HepG2 (cell line): Measurements from ENCODE around the gene CCDC73. TPM values are rescaled to one million over a fixed set of nuclear protein-coding genes. Genes with fewer than 3 reads are reported as not detected.

Experiments used
- ATAC-seq: fragments of 200-7000 bp; cut with Tn5 transposase; 3 replicates; pipeline ENCODE4 v1.9.1; 2020; ENCODE audit warnings: mild to moderate bottlenecking, moderate library complexity
- BruUV-seq: library from RNA; stranded (reverse); fragments of 400-500 nt; replicated peaks from 2 replicates; lab custom pipeline; 2021; lab: Mats Ljungman, UMichigan
- CTCF ChIA-PET: fragments of 300-600 bp; formaldehyde crosslinking; extraction: SDS; loops from one replicate; lab custom pipeline; 2021; ENCODE audit warnings: low total read pairs, inconsistent platforms, low intra/inter-chr PET ratio; lab: Yijun Ruan, JAX
- POLR2A ChIA-PET: fragments of 350-600 bp; sonication (Branson Sonifier 250); formaldehyde crosslinking; loops from one replicate; lab custom pipeline; 2020; ENCODE audit warnings: antibody characterized with exemption, inconsistent platforms; lab: Yijun Ruan, JAX
- DNase-seq: peaks from one replicate; pipeline ENCODE4 v3.0.0-alpha.2; 2015; ENCODE audit warnings: low spot score
- FAIRE-seq: peaks from 3 replicates; lab custom pipeline; 2011; peaks lifted over from hg19 to GRCh38; lab: Jason Lieb, UNC
- H2AFZ ChIP-seq: one replicate; pipeline ENCODE4 v1.6.1; 2011; ENCODE audit warnings: low read length, inconsistent platforms
- H3K27ac ChIP-seq: fragments of 300-600 bp; 3 replicates; pipeline ENCODE4 v1.8.0; 2011; ENCODE audit warnings: mixed run types, mild to moderate bottlenecking, mixed read lengths, low read length, inconsistent platforms; ENCODE audit not compliant: insufficient read depth; ENCODE audit errors: extremely low read length
- H3K27me3 ChIP-seq, 2 experiments: fragments of 200-600 bp in 1 of 2; 2 replicates in 1 of 2; 3 replicates in 1 of 2; pipeline versions ENCODE4 v1.6.0 to v1.8.0; 2011; ENCODE audit warnings: low read length in 2 of 2, mild to moderate bottlenecking in 2 of 2, moderate library complexity in 2 of 2, inconsistent platforms in 1 of 2; ENCODE audit not compliant: insufficient read depth in 2 of 2, control insufficient read depth in 1 of 2
- H3K36me3 ChIP-seq, 2 experiments: fragments of 200-600 bp in 1 of 2; replicated peaks in 1 of 2; 2 replicates in 1 of 2; 3 replicates in 1 of 2; pipeline versions ENCODE4 v1.5.1 to v1.8.0; 2011; ENCODE audit warnings: low read length in 2 of 2, inconsistent platforms in 1 of 2; ENCODE audit not compliant: insufficient read depth in 2 of 2, control insufficient read depth in 1 of 2
- H3K4me1 ChIP-seq: 2 replicates; pipeline ENCODE4 v1.5.1; 2012; ENCODE audit warnings: low read length, inconsistent platforms; ENCODE audit not compliant: insufficient read depth
- H3K4me2 ChIP-seq: 2 replicates; pipeline ENCODE4 v1.6.0; 2011; ENCODE audit warnings: low read depth, low read length, inconsistent platforms
- H3K4me3 ChIP-seq, 3 experiments: fragments of 200-600 bp in 1 of 3; sonication (generic), shearing (Covaris generic) in 1 of 3; replicated peaks in 1 of 3; 2 replicates each; pipeline ENCODE4 v1.5.1; 2011 to 2016; ENCODE audit warnings: low read length in 3 of 3, inconsistent platforms in 2 of 3, low read depth in 2 of 3, mild to moderate bottlenecking in 2 of 3, control low read depth in 1 of 3, mixed read lengths in 1 of 3; ENCODE audit not compliant: insufficient read depth in 1 of 3
- H3K79me2 ChIP-seq: one replicate; pipeline ENCODE4 v1.6.1; 2011; ENCODE audit warnings: low read length, inconsistent platforms; ENCODE audit not compliant: insufficient read depth
- H3K9ac ChIP-seq: 2 replicates; pipeline ENCODE4 v1.6.0; 2011; ENCODE audit warnings: mild to moderate bottlenecking, low read depth, low read length, inconsistent platforms; ENCODE audit not compliant: insufficient read depth
- H3K9me3 ChIP-seq: 2 replicates; pipeline ENCODE4 v1.5.1; 2012; ENCODE audit warnings: mild to moderate bottlenecking, low read length
- H4K20me1 ChIP-seq: 2 replicates; pipeline ENCODE4 v1.6.0; 2011; ENCODE audit warnings: inconsistent platforms, mild to moderate bottlenecking, low read length, moderate library complexity; ENCODE audit not compliant: insufficient read depth
- EHMT2 ChIP-seq: fragments of 200-600 bp; sonication (generic); IDR thresholded peaks from 2 replicates; pipeline ENCODE4 v1.7.0; 2017; ENCODE audit warnings: antibody characterized with exemption, low read depth, low read length, borderline replicate concordance
- GABPB1 ChIP-seq: IDR thresholded peaks from 2 replicates; pipeline ENCODE4 v1.6.1; 2016; ENCODE audit warnings: mild to moderate bottlenecking, missing genetic modification reagents, moderate library complexity, missing compliant biosample characterization
- MIXL1 ChIP-seq: IDR thresholded peaks from 2 replicates; pipeline ENCODE4 v1.6.1; 2016
- NCOR1 ChIP-seq: fragments of 200-600 bp; sonication (generic); IDR thresholded peaks from 2 replicates; pipeline ENCODE4 v1.7.0; 2017; ENCODE audit warnings: antibody characterized with exemption, low read length, borderline replicate concordance
- PAWR ChIP-seq: sonication (generic); formaldehyde crosslinking; IDR thresholded peaks from 2 replicates; pipeline ENCODE4 v1.4.0; 2020; ENCODE audit warnings: missing genetic modification reagents, mild to moderate bottlenecking, borderline replicate concordance
- RAD51 ChIP-seq: fragments of 450-650 bp; IDR thresholded peaks from 2 replicates; pipeline ENCODE4 v1.6.1; 2016; ENCODE audit warnings: borderline replicate concordance
- ZNF598 ChIP-seq: sonication (generic); formaldehyde crosslinking; IDR thresholded peaks from 2 replicates; pipeline ENCODE4 v1.5.1; 2020; ENCODE audit warnings: mild to moderate bottlenecking, missing genetic modification reagents, borderline replicate concordance
- WGBS: methylation state at CpG from one replicate; pipeline ENCODE4 v1.1.6; 2017; ENCODE audit warnings: low lambda C conversion rate; 5-methylcytosine and 5-hydroxymethylcytosine counted together
- in situ Hi-C: cut with HindIII; loops from 2 replicates; pipeline ENCODE4 v1.10.0; 2017; ENCODE audit warnings: low pct_unique_long_range_greater_than_20kb; ENCODE audit not compliant: extremely low pct_ligation_motif_present
- intact Hi-C: fragments of 100-400 bp; cut with micrococcal nuclease; formaldehyde crosslinking; loops from one replicate; pipeline ENCODE4 v1.10.0; 2022; ENCODE audit not compliant: unreplicated experiment
- polyA plus RNA-seq, 8 experiments: library from polyadenylated mRNA; depleted of rRNA in 3 of 8; stranded (reverse) in 7 of 8; unstranded in 1 of 8; fragments of >200 nt; fragmentation: Illumina TruSeq in 4 of 8; extraction: Trizol in 4 of 8; gene quantifications; 2 replicates each; pipeline versions ENCODE4 v1.2.1 to v1.2.3, GENCODE V29; 2011 to 2016; ENCODE audit warnings: low read depth in 4 of 8, missing spikeins in 1 of 8, mixed read lengths in 1 of 8; ENCODE audit not compliant: insufficient read depth in 1 of 8
- total RNA-seq, 5 experiments: library from RNA; depleted of rRNA; stranded (reverse); fragments of >200 nt; fragmentation: Illumina TruSeq; extraction: Trizol; gene quantifications; 2 replicates each; pipeline ENCODE4 v1.2.3, GENCODE V29; 2016; ENCODE audit warnings: low read depth in 1 of 5
- TF ChIP-seq, protein P1 (sequence below): sonication (generic); formaldehyde crosslinking; IDR thresholded peaks from 2 replicates; pipeline ENCODE4 v1.5.1; 2020; ENCODE audit warnings: mild to moderate bottlenecking, missing genetic modification reagents, moderate library complexity
- TF ChIP-seq, protein P2 (sequence below): sonication (generic); formaldehyde crosslinking; IDR thresholded peaks from 2 replicates; pipeline ENCODE4 v1.4.0; 2020; ENCODE audit warnings: missing genetic modification reagents
- TF ChIP-seq, protein P3 (sequence below): sonication (generic); formaldehyde crosslinking; IDR thresholded peaks from 2 replicates; pipeline ENCODE4 v1.5.0; 2020; ENCODE audit warnings: mild to moderate bottlenecking, missing genetic modification reagents
- TF ChIP-seq, protein P4 (sequence below): sonication (generic); formaldehyde crosslinking; IDR thresholded peaks from 2 replicates; pipeline ENCODE4 v1.4.0; 2020; ENCODE audit warnings: missing genetic modification reagents

The CCDC73 gene
- total and polyA plus RNA-seq, 2 of the 13 experiments (the other 11 are each of a cell fraction or from before 2014, with no cell fraction given), result 0.01 to 0.11 TPM

DNA sequence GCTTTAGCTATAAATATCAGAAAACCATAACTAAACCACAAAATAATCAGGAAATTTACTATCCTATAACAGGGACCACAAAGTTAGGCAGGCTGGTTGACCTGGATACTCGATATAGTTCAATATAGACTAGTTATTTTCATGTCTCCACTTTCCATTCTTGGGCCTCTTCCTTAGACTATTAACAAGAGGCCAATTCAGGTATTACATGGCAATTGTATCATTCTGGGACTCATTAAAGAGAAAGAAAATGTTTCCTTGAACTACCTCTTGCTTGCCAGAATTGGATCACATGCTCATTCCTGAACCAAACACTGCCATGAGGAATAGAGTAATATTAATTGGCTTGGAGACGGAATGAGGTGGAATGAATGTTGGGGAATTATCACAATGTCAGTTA lies 134.8 kb downstream of the CCDC73 start:
- no peaks in the 10 kb centered on the region for H4K20me1 ChIP-seq
- in situ Hi-C loops, result no loop called here
- H3K4me3 ChIP-seq, result no peak overlapping the region
- intact Hi-C loops, result no loop called here
- no peaks in the 10 kb centered on the region for H3K9me3 ChIP-seq
- H2AFZ ChIP-seq, result no peak overlapping the region
- no peaks in the 10 kb centered on the region for H3K36me3 ChIP-seq
- H3K9ac ChIP-seq, result no peak overlapping the region
- H3K4me2 ChIP-seq, result no peak overlapping the region
- ChIA-PET CTCF (no interaction called here), POLR2A (no interaction called here)
- H3K27me3 ChIP-seq, result peaks cover 0 to 4% of the 10 kb centered on the region in 2 experiments; a peak in 1 of 5 replicates
- no peaks in the 10 kb centered on the region for H3K4me1 ChIP-seq
- 31% methylated on average over 2 of the region's 2 CpGs for WGBS
- no peak overlapping the region for H3K27ac ChIP-seq
- FAIRE-seq, result no peak
- no TSS peak for BruUV-seq
- DNase-seq, result no peak
- TF ChIP-seq EHMT2, result no peak
- TF ChIP-seq, protein P1, sequence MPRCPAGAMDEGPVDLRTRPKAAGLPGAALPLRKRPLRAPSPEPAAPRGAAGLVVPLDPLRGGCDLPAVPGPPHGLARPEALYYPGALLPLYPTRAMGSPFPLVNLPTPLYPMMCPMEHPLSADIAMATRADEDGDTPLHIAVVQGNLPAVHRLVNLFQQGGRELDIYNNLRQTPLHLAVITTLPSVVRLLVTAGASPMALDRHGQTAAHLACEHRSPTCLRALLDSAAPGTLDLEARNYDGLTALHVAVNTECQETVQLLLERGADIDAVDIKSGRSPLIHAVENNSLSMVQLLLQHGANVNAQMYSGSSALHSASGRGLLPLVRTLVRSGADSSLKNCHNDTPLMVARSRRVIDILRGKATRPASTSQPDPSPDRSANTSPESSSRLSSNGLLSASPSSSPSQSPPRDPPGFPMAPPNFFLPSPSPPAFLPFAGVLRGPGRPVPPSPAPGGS (CRISPR knock-in tag), result no peak
- TF ChIP-seq, all 625 proteins: peak for 0
- no peak for ATAC-seq
- no peaks in the 10 kb centered on the region for H3K79me2 ChIP-seq

DNA sequence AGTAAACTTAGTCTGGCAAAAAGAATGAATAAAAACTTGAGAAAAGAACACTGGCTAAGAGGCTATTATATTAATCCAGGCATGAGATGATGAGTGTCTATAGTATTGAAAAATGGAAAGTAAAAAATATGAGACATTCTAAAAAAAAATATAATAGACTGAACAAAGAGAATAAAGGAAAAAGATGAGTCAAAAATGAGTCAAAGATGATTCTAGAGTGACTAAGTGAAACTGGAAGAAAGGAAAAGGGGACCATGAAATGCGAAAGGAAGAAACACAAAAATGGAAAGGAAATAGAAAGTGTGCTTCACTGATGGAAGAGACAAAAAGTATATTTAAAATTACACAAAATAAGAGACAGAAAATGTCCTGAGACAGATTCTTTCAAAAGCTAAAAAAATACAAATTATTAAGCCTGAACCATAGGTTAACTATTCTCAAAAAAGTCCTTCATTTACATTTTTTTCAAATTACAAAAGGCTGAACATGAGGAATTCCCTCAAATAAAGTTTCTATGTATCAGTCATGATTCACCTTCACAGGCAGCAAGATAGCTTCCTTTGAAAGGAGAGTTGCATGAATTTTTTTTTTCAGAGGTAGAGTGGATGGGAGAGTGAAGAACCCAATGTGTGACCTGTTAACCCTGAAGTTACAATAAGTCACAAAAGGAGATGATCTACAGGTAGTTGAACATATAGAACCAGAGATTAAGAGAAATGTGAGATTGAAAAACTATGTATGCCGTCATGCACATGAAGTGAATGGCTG lies 135.6 kb downstream of the CCDC73 start:
- ChIA-PET CTCF (no interaction called here), POLR2A (no interaction called here)
- Histone ChIP-seq H3K4me2 (no peak overlapping the region), H3K9ac (no peak overlapping the region), H4K20me1 (no peaks in the 10 kb centered on the region), H3K27me3 (peaks cover 0 to 4% of the 10 kb centered on the region in 2 experiments; a peak in 1 of 5 replicates), H3K79me2 (no peaks in the 10 kb centered on the region), H3K4me3 (no peak overlapping the region), H3K36me3 (no peaks in the 10 kb centered on the region), H3K9me3 (no peaks in the 10 kb centered on the region), H2AFZ (no peak overlapping the region), H3K27ac (no peak overlapping the region), H3K4me1 (no peaks in the 10 kb centered on the region)
- ATAC-seq, result no peak
- intact Hi-C loops (no loop called here), in situ Hi-C loops (no loop called here)
- no peak for DNase-seq
- no peak for FAIRE-seq
- 4% methylated on average over 2 of the region's 2 CpGs for WGBS
- no TSS peak for BruUV-seq
- TF ChIP-seq ZNF598 (CRISPR knock-in tag) (no peak), NCOR1 (no peak), GABPB1 (CRISPR knock-in tag) (no peak), RAD51 (no peak), PAWR (no peak), MIXL1 (CRISPR knock-in tag) (no peak)
- TF ChIP-seq, protein P2, sequence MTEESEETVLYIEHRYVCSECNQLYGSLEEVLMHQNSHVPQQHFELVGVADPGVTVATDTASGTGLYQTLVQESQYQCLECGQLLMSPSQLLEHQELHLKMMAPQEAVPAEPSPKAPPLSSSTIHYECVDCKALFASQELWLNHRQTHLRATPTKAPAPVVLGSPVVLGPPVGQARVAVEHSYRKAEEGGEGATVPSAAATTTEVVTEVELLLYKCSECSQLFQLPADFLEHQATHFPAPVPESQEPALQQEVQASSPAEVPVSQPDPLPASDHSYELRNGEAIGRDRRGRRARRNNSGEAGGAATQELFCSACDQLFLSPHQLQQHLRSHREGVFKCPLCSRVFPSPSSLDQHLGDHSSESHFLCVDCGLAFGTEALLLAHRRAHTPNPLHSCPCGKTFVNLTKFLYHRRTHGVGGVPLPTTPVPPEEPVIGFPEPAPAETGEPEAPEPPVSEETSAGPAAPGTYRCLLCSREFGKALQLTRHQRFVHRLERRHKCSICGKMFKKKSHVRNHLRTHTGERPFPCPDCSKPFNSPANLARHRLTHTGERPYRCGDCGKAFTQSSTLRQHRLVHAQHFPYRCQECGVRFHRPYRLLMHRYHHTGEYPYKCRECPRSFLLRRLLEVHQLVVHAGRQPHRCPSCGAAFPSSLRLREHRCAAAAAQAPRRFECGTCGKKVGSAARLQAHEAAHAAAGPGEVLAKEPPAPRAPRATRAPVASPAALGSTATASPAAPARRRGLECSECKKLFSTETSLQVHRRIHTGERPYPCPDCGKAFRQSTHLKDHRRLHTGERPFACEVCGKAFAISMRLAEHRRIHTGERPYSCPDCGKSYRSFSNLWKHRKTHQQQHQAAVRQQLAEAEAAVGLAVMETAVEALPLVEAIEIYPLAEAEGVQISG (CRISPR knock-in tag), result no peak
- TF ChIP-seq, protein P3, sequence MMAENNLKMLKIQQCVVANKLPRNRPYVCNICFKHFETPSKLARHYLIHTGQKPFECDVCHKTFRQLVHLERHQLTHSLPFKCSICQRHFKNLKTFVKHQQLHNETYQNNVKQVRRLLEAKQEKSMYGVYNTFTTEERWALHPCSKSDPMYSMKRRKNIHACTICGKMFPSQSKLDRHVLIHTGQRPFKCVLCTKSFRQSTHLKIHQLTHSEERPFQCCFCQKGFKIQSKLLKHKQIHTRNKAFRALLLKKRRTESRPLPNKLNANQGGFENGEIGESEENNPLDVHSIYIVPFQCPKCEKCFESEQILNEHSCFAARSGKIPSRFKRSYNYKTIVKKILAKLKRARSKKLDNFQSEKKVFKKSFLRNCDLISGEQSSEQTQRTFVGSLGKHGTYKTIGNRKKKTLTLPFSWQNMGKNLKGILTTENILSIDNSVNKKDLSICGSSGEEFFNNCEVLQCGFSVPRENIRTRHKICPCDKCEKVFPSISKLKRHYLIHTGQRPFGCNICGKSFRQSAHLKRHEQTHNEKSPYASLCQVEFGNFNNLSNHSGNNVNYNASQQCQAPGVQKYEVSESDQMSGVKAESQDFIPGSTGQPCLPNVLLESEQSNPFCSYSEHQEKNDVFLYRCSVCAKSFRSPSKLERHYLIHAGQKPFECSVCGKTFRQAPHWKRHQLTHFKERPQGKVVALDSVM, result no peak
- TF ChIP-seq, protein P4, sequence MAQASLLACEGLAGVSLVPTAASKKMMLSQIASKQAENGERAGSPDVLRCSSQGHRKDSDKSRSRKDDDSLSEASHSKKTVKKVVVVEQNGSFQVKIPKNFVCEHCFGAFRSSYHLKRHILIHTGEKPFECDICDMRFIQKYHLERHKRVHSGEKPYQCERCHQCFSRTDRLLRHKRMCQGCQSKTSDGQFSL (CRISPR knock-in tag), result no peak
